CD14-positive monocyte (primary cell): ENCODE results near the gene HAPLN2. TPM values are rescaled to one million over a fixed set of nuclear protein-coding genes. Genes with fewer than 3 reads are reported as not detected.
A peak's percentile ranks its signal among the peaks of the same experiment; 100 is the strongest.

Experiments
- DNase-seq, 3 donors: peaks; one replicate each; pipeline ENCODE4 v3.0.0-alpha.2; 2011 to 2022
- H2AFZ ChIP-seq: 2 replicates; pipeline ENCODE4 v1.6.0; 2012; ENCODE audit warnings: mild to moderate bottlenecking, low read depth, low read length, inconsistent platforms; ENCODE audit not compliant: insufficient read depth, poor library complexity, severe bottlenecking
- H3K27ac ChIP-seq, 2 donors: 1 replicate in 1 of 2; 2 replicates in 1 of 2; pipeline ENCODE4 v1.5.1; 2012 to 2013; ENCODE audit warnings: low read length in 2 of 2, control low read depth in 1 of 2, inconsistent platforms in 1 of 2, low read depth in 1 of 2, mild to moderate bottlenecking in 1 of 2
- H3K27me3 ChIP-seq, 2 donors: one replicate each; pipeline versions ENCODE4 v1.6.0 to v1.6.1; 2011 to 2013; ENCODE audit warnings: low read length in 2 of 2; ENCODE audit not compliant: control insufficient read depth in 2 of 2, insufficient read depth in 2 of 2
- H3K36me3 ChIP-seq, 2 donors: replicated peaks in 1 of 2; 1 replicate in 1 of 2; 2 replicates in 1 of 2; pipeline versions ENCODE4 v1.5.1 to v1.6.1; 2012 to 2013; ENCODE audit warnings: low read length in 2 of 2, control low read depth in 1 of 2, inconsistent platforms in 1 of 2, mild to moderate bottlenecking in 1 of 2; ENCODE audit not compliant: insufficient read depth in 2 of 2, control insufficient read depth in 1 of 2
- H3K4me1 ChIP-seq, 2 donors: 1 replicate in 1 of 2; 2 replicates in 1 of 2; pipeline versions ENCODE4 v1.5.1 to v1.6.1; 2012 to 2013; ENCODE audit warnings: low read length in 2 of 2, control low read depth in 1 of 2, inconsistent platforms in 1 of 2, mild to moderate bottlenecking in 1 of 2, moderate library complexity in 1 of 2; ENCODE audit not compliant: insufficient read depth in 2 of 2, control insufficient read depth in 1 of 2
- H3K4me2 ChIP-seq: replicated peaks from 2 replicates; pipeline ENCODE3; 2012; ENCODE audit warnings: low read length, moderate library complexity, mild to moderate bottlenecking; ENCODE audit not compliant: poor library complexity, severe bottlenecking; ENCODE audit errors: extremely low read depth
- H3K4me3 ChIP-seq, 3 experiments: fragments of 200-600 bp in 1 of 3; sonication (generic) in 1 of 3; replicated peaks in 1 of 3; 1 replicate in 2 of 3; 2 replicates in 1 of 3; pipeline ENCODE4 v1.5.1; 2011 to 2013; ENCODE audit warnings: low read length in 3 of 3, mild to moderate bottlenecking in 3 of 3, control low read depth in 2 of 3, low read depth in 2 of 3, inconsistent platforms in 1 of 3, moderate library complexity in 1 of 3
- H3K79me2 ChIP-seq: 2 replicates; pipeline ENCODE4 v1.6.0; 2012; ENCODE audit warnings: mild to moderate bottlenecking, control low read depth, inconsistent platforms, low read length, moderate library complexity; ENCODE audit not compliant: insufficient read depth
- H3K9ac ChIP-seq: 2 replicates; pipeline ENCODE4 v1.6.0; 2017; ENCODE audit warnings: low read length, mild to moderate bottlenecking; ENCODE audit not compliant: insufficient read depth, poor library complexity, severe bottlenecking
- H3K9me3 ChIP-seq, 2 donors: replicated peaks in 1 of 2; 1 replicate in 1 of 2; 2 replicates in 1 of 2; pipeline versions ENCODE4 v1.5.1 to v1.6.1; 2012 to 2013; ENCODE audit warnings: low read length in 2 of 2, control low read depth in 1 of 2; ENCODE audit not compliant: control insufficient read depth in 1 of 2, insufficient read depth in 1 of 2
- H4K20me1 ChIP-seq: 2 replicates; pipeline ENCODE4 v1.6.0; 2012; ENCODE audit warnings: mild to moderate bottlenecking, low read length, control low read depth, moderate library complexity; ENCODE audit not compliant: insufficient read depth
- H3K27ac Mint-ChIP-seq, 7 donors: one replicate each; pipeline ENCODE4 v1.8.0; 2020; ENCODE audit warnings: mild to moderate bottlenecking in 7 of 7, mixed read lengths in 7 of 7, moderate library complexity in 6 of 7, inconsistent platforms in 2 of 7
- H3K27me3 Mint-ChIP-seq, 3 donors: one replicate each; pipeline ENCODE4 v1.8.0; 2021 to 2022; ENCODE audit warnings: low read depth in 3 of 3, mild to moderate bottlenecking in 3 of 3, mixed read lengths in 3 of 3, moderate library complexity in 3 of 3, inconsistent platforms in 1 of 3
- H3K36me3 Mint-ChIP-seq, 2 donors: one replicate each; pipeline ENCODE4 v1.8.0; 2020; ENCODE audit warnings: mixed read lengths in 2 of 2, inconsistent platforms in 1 of 2, mild to moderate bottlenecking in 1 of 2
- H3K4me1 Mint-ChIP-seq: one replicate; pipeline ENCODE4 v1.8.0; 2020; ENCODE audit warnings: mild to moderate bottlenecking, mixed read lengths
- H3K4me3 Mint-ChIP-seq, 2 donors: one replicate each; pipeline ENCODE4 v1.8.0; 2020; ENCODE audit warnings: mild to moderate bottlenecking in 2 of 2, mixed read lengths in 2 of 2, moderate library complexity in 1 of 2
- H3K9me3 Mint-ChIP-seq, 7 donors: one replicate each; pipeline ENCODE4 v1.8.0; 2020 to 2022; ENCODE audit warnings: mixed read lengths in 7 of 7, mild to moderate bottlenecking in 6 of 7, moderate library complexity in 6 of 7, inconsistent platforms in 2 of 7
- CTCF ChIP-seq: fragments of 200-600 bp; IDR thresholded peaks from one replicate; pipeline ENCODE4 v1.8.0; 2022; ENCODE audit warnings: antibody characterized with exemption, mild to moderate bottlenecking
- WGBS: methylation state at CpG from one replicate; pipeline ENCODE4 v1.1.5; 2013; ENCODE audit warnings: missing lambda C conversion rate; ENCODE audit not compliant: insufficient coverage; 5-methylcytosine and 5-hydroxymethylcytosine counted together
- intact Hi-C, 2 donors: fragments of 100-400 bp; cut with micrococcal nuclease; formaldehyde crosslinking; loops; one replicate each; pipeline versions ENCODE4 v1.15.0 to v1.15.1; 2023
- polyA plus RNA-seq, 3 donors: library from polyadenylated mRNA; depleted of rRNA in 1 of 3; unstranded in 2 of 3; stranded (reverse) in 1 of 3; fragments of 300-500 nt in 2 of 3; fragments of >200 nt in 1 of 3; fragmentation: Illumina TruSeq in 2 of 3; gene quantifications; 1 replicate in 2 of 3; 2 replicates in 1 of 3; pipeline ENCODE4 v1.2.3, GENCODE V29; 2012 to 2021

HAPLN2 gene
- polyA plus RNA-seq, 3 donors, result not detected

GRCh38 chr1:156626079-156626438, 6.8 kb downstream of the HAPLN2 start:
- no peak overlapping the region for H3K27ac ChIP-seq
- peaks cover 0 to 8% of the 10 kb centered on the region in 2 donors for H3K9me3 ChIP-seq
- no peaks in the 10 kb centered on the region for H3K79me2 ChIP-seq
- Mint-ChIP-seq H3K4me1 (peaks cover 10% of the 10 kb centered on the region), H3K27me3 (peaks cover 65 to 91% (median 89%) of the 10 kb centered on the region in 3 donors), H3K27ac (no peak overlapping the region), H3K4me3 (peak overlapping the region in 1 of 2 donors; percentile 92), H3K36me3 (peaks cover 0 to 2% of the 10 kb centered on the region in 2 donors), H3K9me3 (peaks cover 0 to 12% (median 5%) of the 10 kb centered on the region in 7 donors)
- no peaks in the 10 kb centered on the region for H4K20me1 ChIP-seq
- intact Hi-C loops, result loop anchor here (2.0 to 10.0 kb wide), 5 partner anchors 31 to 101 kb away; partner anchors contain the start of genes NES (in 2 of the 2), ISG20L2 (in 1 of the 2) and METTL25B (in 1 of the 2)
- no peaks in the 10 kb centered on the region for H3K36me3 ChIP-seq
- H3K9ac ChIP-seq, result no peak overlapping the region
- H3K4me2 ChIP-seq, result no peak overlapping the region
- no peak for DNase-seq
- peaks cover 51 to 76% of the 10 kb centered on the region in 2 donors for H3K27me3 ChIP-seq
- peaks cover 14 to 22% of the 10 kb centered on the region in 2 donors for H3K4me1 ChIP-seq
- TF ChIP-seq CTCF, result peak; percentile 61
- no peak overlapping the region for H2AFZ ChIP-seq
- no CpG with 5 or more reads among the region's 4 CpGs for WGBS
- no peak overlapping the region for H3K4me3 ChIP-seq

GRCh38 chr1:156627313-156627880, 8.2 kb downstream of the HAPLN2 start:
- H3K4me1 Mint-ChIP-seq, result peaks cover 10% of the 10 kb centered on the region
- DNase-seq, result peak; percentile 16 to 38 (median 37)
- Histone ChIP-seq H3K36me3 (no peaks in the 10 kb centered on the region), H3K4me2 (no peak overlapping the region), H3K9me3 (peaks cover 0 to 8% of the 10 kb centered on the region in 2 donors), H3K27ac (no peak overlapping the region), H3K4me1 (peaks cover 14 to 22% of the 10 kb centered on the region in 2 donors), H3K79me2 (no peaks in the 10 kb centered on the region), H2AFZ (no peak overlapping the region), H3K4me3 (no peak overlapping the region), H3K9ac (no peak overlapping the region), H3K27me3 (peaks cover 47 to 75% of the 10 kb centered on the region in 2 donors), H4K20me1 (no peaks in the 10 kb centered on the region)
- 100% methylated on average over 1 of the region's 2 CpGs for WGBS
- intact Hi-C loops, result loop anchor here (2.0 to 10.0 kb wide), 5 partner anchors 29 to 100 kb away; partner anchors contain the start of genes NES (in 2 of the 2), ISG20L2 (in 1 of the 2) and METTL25B (in 1 of the 2)
- TF ChIP-seq CTCF, result peak; percentile 76
- peak overlapping the region in 1 of 7 donors; percentile 40 for H3K27ac Mint-ChIP-seq
- H3K27me3 Mint-ChIP-seq, result peaks cover 62 to 91% (median 87%) of the 10 kb centered on the region in 3 donors
- H3K36me3 Mint-ChIP-seq, result peaks cover 0 to 2% of the 10 kb centered on the region in 2 donors
- peaks cover 0 to 9% (median 5%) of the 10 kb centered on the region in 7 donors for H3K9me3 Mint-ChIP-seq
- H3K4me3 Mint-ChIP-seq, result peak overlapping the region in 1 of 2 donors; percentile 48
